Measurements from ENCODE around the gene MTA3.

The MTA3 gene

DNA sequence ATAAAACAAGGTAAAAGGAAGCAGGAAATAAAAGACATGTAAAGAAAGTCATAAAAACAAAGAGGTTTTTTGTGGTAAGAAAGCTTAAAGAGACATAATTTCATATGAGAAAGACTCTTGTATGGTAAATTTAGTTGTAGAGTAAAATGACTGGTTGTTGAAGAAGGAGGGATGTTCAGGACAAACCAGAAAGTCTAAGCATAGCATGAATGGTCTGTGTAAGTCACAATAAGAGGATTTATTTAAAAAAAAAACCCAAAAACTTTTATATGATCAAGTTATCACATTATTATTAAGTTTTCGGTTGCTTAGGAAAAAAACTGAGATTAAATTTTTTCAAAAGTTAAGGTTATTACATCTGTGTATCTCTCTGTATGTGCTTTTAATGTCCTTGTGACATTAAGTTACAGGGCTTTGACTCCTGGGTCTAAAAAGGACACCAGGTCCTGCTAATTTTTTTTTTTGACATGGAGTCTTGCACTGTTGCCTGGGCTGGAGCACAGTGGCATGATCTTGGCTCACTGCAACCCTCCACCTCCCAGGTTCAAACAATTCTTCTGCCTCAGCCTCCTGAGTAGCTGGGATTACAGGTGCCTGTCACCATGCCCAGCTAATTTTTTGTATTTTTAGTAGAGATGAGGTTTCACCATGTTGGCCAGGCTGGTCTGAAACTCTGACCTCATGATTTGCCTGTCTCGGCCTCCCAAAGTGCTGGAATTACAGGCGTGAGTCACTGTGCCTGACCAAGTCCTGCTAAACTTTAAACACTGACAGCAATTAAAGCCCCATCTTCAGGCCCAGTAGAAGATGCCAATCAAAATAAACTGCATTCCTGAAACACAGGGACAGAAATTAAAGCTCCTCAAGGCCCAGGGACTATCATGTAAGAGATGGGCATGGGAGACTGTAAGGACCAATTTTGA is 209.7 kb downstream of the MTA3 start:
- Histone ChIP-seq H3K4me3 (ENCODE audit: insufficient read length, low read depth) (no peak overlapping the region), H3K9me3 (ENCODE audit: insufficient read depth, low read length) (peaks cover 33% of the 10 kb centered on the region), H3K36me3 (ENCODE audit: insufficient read depth, insufficient read length, low read length) (peaks cover 7% of the 10 kb centered on the region), H3K27me3 (ENCODE audit: insufficient read depth, insufficient read length) (no peaks in the 10 kb centered on the region), H3K9ac (ENCODE audit: insufficient read length, low read depth) (no peak overlapping the region), H3K4me1 (ENCODE audit: insufficient read depth, insufficient read length) (no peaks in the 10 kb centered on the region)
- TF ChIP-seq YY1 (IDR thresholded peaks at IDR 0.05; ENCODE audit: insufficient read depth, insufficient read length): no peak
- TF ChIP-seq SUZ12 (IDR thresholded peaks at IDR 0.05; ENCODE audit: extremely low read depth, insufficient read depth, insufficient read length): no peak
- no peak for TF ChIP-seq ZNF274 (IDR thresholded peaks at IDR 0.05; ENCODE audit: low read depth, low read length)
- no peak for DNase-seq (ENCODE audit: low read depth, low spot score)

DNA sequence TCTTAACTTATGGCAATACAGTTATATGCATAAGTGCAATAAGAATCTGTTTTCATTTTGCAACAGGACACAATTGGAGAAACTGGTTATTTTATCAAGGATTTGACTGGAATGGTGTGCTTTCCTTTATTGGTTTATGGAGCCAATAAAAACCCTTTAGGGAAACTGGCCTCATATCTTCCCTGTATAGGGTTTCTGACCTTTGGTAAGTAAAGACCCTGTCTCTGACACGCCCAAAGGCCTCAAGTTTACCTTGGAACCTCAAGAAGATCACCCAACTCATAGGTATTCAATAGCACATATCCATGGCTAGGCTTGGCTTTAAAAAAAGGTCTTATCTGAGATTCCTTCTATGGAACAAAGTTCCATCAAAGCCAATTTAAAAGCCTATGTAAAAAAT is 212.7 kb downstream of the MTA3 start:
- Histone ChIP-seq H3K27me3 (ENCODE audit: insufficient read depth, insufficient read length) (no peaks in the 10 kb centered on the region), H3K36me3 (ENCODE audit: insufficient read depth, insufficient read length, low read length) (peaks cover 13% of the 10 kb centered on the region), H3K4me1 (ENCODE audit: insufficient read depth, insufficient read length) (peaks cover 4% of the 10 kb centered on the region), H3K4me3 (ENCODE audit: insufficient read length, low read depth) (no peak overlapping the region), H3K9me3 (ENCODE audit: insufficient read depth, low read length) (peaks cover 33% of the 10 kb centered on the region), H3K9ac (ENCODE audit: insufficient read length, low read depth) (no peak overlapping the region)
- no peak for DNase-seq (ENCODE audit: low read depth, low spot score)
- TF ChIP-seq YY1 (IDR thresholded peaks at IDR 0.05; ENCODE audit: insufficient read depth, insufficient read length) (no peak), ZNF274 (IDR thresholded peaks at IDR 0.05; ENCODE audit: low read depth, low read length) (no peak), SUZ12 (IDR thresholded peaks at IDR 0.05; ENCODE audit: extremely low read depth, insufficient read depth, insufficient read length) (no peak)

DNA sequence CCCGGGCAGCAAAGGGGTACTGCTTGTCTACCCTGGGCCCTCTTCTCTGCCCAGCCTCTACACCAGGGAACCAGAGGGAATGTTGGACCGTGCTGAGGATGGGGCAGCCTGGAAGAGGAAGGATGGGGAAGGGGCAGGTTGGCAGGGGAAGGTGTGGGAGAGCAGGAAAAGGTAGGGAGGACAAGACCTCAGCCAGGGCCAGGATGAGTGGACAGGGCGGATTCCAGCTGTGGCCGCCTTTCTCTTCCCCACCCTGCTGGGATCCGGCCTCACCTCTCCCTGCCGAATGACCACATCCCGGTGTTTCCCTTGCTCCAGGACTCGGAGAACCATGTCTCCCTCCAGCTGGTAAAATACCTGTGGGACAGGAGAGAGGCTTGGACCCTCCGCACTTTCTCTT is 215.1 kb downstream of the MTA3 start:
- Histone ChIP-seq H3K9ac (ENCODE audit: insufficient read length, low read depth) (no peak overlapping the region), H3K27me3 (ENCODE audit: insufficient read depth, insufficient read length) (no peaks in the 10 kb centered on the region), H3K4me1 (ENCODE audit: insufficient read depth, insufficient read length) (peaks cover 4% of the 10 kb centered on the region), H3K9me3 (ENCODE audit: insufficient read depth, low read length) (peaks cover 15% of the 10 kb centered on the region), H3K4me3 (ENCODE audit: insufficient read length, low read depth) (no peak overlapping the region), H3K36me3 (ENCODE audit: insufficient read depth, insufficient read length, low read length) (peaks cover 12% of the 10 kb centered on the region)
- TF ChIP-seq YY1 (IDR thresholded peaks at IDR 0.05; ENCODE audit: insufficient read depth, insufficient read length): no peak
- no peak for TF ChIP-seq ZNF274 (IDR thresholded peaks at IDR 0.05; ENCODE audit: low read depth, low read length)
- no peak for TF ChIP-seq SUZ12 (IDR thresholded peaks at IDR 0.05; ENCODE audit: extremely low read depth, insufficient read depth, insufficient read length)
- DNase-seq (ENCODE audit: low read depth, low spot score): no peak

DNA sequence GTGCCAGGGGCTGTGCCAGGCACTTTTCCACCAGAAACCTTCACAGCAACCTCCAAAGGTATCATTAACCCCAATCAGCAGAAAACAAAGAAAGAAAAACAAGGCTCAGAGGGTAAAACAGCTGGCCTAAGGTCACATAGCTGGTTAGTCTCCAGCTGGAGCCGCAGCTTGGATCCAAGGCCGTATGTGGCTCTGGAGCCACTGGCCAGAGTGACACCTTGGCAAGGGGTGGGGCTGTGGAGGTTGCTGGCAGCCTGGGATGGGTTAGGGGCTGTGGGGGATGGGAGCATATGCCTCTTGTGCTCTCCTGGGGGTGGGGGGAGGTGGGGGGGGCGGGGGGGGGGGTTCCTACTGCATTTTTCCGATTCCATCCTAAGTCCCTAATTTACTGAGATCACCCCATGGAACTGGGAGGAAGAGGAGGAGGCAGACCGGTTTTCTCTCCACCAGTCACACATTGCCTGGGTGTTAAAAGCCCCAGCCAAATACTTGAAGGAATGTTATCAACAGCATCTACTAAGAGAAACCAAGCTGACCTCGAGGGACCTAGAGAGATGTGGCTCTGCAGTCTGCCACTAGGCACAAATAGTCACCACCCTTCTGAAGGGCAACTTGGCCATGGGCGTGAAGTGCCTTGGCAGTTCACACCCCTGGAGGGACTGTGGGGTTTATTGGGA is 215.9 kb downstream of the MTA3 start:
- Histone ChIP-seq H3K9ac (ENCODE audit: insufficient read length, low read depth) (no peak overlapping the region), H3K36me3 (ENCODE audit: insufficient read depth, insufficient read length, low read length) (peaks cover 10% of the 10 kb centered on the region), H3K4me3 (ENCODE audit: insufficient read length, low read depth) (no peak overlapping the region), H3K9me3 (ENCODE audit: insufficient read depth, low read length) (peaks cover 7% of the 10 kb centered on the region; the same call in 1 of the 2 replicates), H3K4me1 (ENCODE audit: insufficient read depth, insufficient read length) (peaks cover 4% of the 10 kb centered on the region), H3K27me3 (ENCODE audit: insufficient read depth, insufficient read length) (no peaks in the 10 kb centered on the region)
- no peak for DNase-seq (ENCODE audit: low read depth, low spot score)
- no peak for TF ChIP-seq YY1 (IDR thresholded peaks at IDR 0.05; ENCODE audit: insufficient read depth, insufficient read length)
- TF ChIP-seq ZNF274 (IDR thresholded peaks at IDR 0.05; ENCODE audit: low read depth, low read length): no peak
- no peak for TF ChIP-seq SUZ12 (IDR thresholded peaks at IDR 0.05; ENCODE audit: extremely low read depth, insufficient read depth, insufficient read length)

- no peaks in the 10 kb centered on the region for H3K27me3 ChIP-seq (ENCODE audit: insufficient read depth, insufficient read length)
- H3K4me1 ChIP-seq (ENCODE audit: insufficient read depth, insufficient read length): peaks cover 10% of the 10 kb centered on the region
- TF ChIP-seq YY1 (IDR thresholded peaks at IDR 0.05; ENCODE audit: insufficient read depth, insufficient read length) (no peak), ZNF274 (IDR thresholded peaks at IDR 0.05; ENCODE audit: low read depth, low read length) (no peak), SUZ12 (IDR thresholded peaks at IDR 0.05; ENCODE audit: extremely low read depth, insufficient read depth, insufficient read length) (no peak)
- no peak for DNase-seq (ENCODE audit: low read depth, low spot score)
- no peak overlapping the region for H3K4me3 ChIP-seq (ENCODE audit: insufficient read length, low read depth)
- peaks cover 10% of the 10 kb centered on the region for H3K36me3 ChIP-seq (ENCODE audit: insufficient read depth, insufficient read length, low read length)
- no peak overlapping the region for H3K9ac ChIP-seq (ENCODE audit: insufficient read length, low read depth)
- no peaks in the 10 kb centered on the region for H3K9me3 ChIP-seq (ENCODE audit: insufficient read depth, low read length)
Measured at GRCh38 chr2:42786561-42787345, 218.3 kb downstream of the MTA3 start.

DNA sequence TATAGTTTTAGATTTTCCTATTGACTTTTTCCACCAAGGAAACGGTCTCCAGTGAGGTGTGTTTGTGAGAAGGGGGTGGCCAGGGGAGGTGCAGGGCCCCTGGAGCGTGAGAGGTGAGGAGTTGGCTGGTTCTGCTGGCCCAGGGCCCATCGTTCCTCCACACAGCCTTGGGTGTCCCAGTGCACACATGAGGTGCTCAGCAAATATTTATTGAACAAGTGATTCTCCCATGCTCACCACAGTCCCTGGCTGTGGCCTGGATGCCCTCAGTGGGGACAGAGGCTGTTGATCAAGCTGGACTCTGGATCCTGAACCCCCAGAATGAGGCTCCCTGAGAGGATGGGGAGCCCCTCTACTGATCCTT is 219.0 kb downstream of the MTA3 start:
- no peak overlapping the region for H3K9ac ChIP-seq (ENCODE audit: insufficient read length, low read depth)
- TF ChIP-seq ZNF274 (IDR thresholded peaks at IDR 0.05; ENCODE audit: low read depth, low read length) (no peak), YY1 (IDR thresholded peaks at IDR 0.05; ENCODE audit: insufficient read depth, insufficient read length) (no peak), SUZ12 (IDR thresholded peaks at IDR 0.05; ENCODE audit: extremely low read depth, insufficient read depth, insufficient read length) (no peak)

More for the DNA sequence above, 219.0 kb downstream of the MTA3 start:
- no peak for DNase-seq (ENCODE audit: low read depth, low spot score)
- no peak overlapping the region for H3K4me3 ChIP-seq (ENCODE audit: insufficient read length, low read depth)
- peaks cover 12% of the 10 kb centered on the region for H3K4me1 ChIP-seq (ENCODE audit: insufficient read depth, insufficient read length)
- no peaks in the 10 kb centered on the region for H3K9me3 ChIP-seq (ENCODE audit: insufficient read depth, low read length)
- H3K36me3 ChIP-seq (ENCODE audit: insufficient read depth, insufficient read length, low read length): peaks cover 10% of the 10 kb centered on the region
- H3K27me3 ChIP-seq (ENCODE audit: insufficient read depth, insufficient read length): no peaks in the 10 kb centered on the region
